CD4-positive, alpha-beta T cell treated with Interferon alpha-2 for 1 hour (primary cell): ENCODE measurements around the gene SERINC3.
"Not testable (repeated sequence)": the region's sequence is repeated elsewhere in the genome, so short reads cannot be mapped to it uniquely, and the experiment has no call there.

Experiments
- DNase-seq, 2 donors: peaks; one replicate each; pipeline ENCODE4 v3.0.0-alpha.2; 2020 to 2022

SERINC3 gene

GRCh38 chr20:44521484-44522481, at the start of gene SERINC3:
Gene SERINC3 (minus strand): TSS chr20:44522070. CDS start chr20:44521951, 119 bp downstream.
- DNase-seq, result peak; percentile 96 to 97

GRCh38 chr20:44571362-44571988, 49.6 kb upstream of the SERINC3 start:
- no peak for DNase-seq

- DNase-seq, result no peak
Observed at GRCh38 chr20:44570367-44570766, 48.5 kb upstream of the SERINC3 start.

GRCh38 chr20:44566811-44567210, 44.9 kb upstream of the SERINC3 start:
- DNase-seq, result no peak

- DNase-seq, result no peak
Observed at GRCh38 chr20:44566018-44566417, 44.1 kb upstream of the SERINC3 start.

- no peak for DNase-seq
Observed at GRCh38 chr20:44561876-44562275, 40.0 kb upstream of the SERINC3 start.

GRCh38 chr20:44560818-44561217, 38.9 kb upstream of the SERINC3 start:
- not testable (repeated sequence) for DNase-seq

GRCh38 chr20:44560229-44560628, 38.4 kb upstream of the SERINC3 start:
- DNase-seq, result no peak

DNA sequence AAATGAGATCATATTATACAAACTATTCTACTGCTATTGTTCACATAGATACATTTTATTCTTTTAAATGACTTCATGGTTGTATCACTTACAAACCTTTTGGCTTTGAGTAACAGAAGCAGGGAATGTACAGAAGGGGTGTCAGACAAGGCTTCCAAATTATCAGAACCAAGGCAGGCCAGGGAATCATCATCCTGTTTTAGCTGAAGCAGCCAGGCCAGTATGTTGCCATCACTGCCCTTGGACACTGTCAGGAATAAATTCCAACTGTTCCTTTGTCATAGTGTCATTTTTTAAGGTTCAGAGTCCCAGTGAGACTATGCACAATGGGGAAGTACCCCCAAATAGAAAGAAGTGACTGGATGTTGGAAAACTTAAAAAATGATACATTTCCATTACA, 37.4 kb upstream of the SERINC3 start:
- no peak for DNase-seq

DNA sequence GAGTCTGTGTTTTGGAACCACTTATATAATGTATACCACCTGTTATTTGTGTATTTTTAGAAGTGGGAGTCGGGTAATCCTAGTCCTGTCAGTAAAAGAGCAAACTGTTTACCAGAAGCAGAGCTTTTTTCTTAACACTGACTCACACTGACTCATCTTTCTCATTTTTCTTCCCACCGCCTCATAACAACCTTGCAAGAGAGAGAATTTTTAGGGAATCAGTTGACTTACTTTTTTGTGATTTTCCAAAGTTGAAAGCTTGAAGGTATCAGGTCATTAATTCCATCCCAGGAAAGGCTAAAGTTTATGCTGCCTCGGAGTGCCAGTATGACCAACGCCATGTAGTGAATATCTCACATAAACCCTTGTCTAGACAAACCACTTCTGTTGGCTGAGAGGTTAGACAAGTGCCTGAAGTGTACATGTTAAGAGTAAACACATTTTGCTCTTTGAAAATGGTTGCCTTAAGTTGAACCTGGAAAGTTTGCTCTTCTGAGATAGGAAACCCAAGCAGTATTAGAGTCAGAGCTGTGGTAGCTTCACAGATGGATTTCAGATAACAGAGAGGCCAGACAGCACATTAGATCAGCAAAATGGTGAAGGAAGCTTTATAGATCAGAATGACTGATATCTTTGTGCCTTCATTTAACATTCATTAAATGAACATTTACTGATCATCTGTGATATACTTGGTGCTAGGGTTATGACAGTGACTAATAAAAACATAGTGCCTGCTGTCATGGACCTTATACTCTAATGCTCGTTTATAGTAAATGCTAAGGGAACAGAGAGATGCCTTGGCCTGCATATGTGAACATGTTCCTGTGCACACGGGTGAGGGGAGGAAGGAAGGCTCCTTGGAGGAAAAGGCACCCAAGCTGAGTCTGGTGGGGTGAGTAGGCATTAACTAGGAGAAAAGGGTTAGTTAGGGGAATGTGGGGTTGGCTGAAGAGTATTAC, 31.4 kb upstream of the SERINC3 start:
- no peak for DNase-seq

GRCh38 chr20:44552568-44552949, 30.7 kb upstream of the SERINC3 start:
- DNase-seq, result no peak

GRCh38 chr20:44552050-44552449, 30.2 kb upstream of the SERINC3 start:
- no peak for DNase-seq

GRCh38 chr20:44549123-44549522, 27.3 kb upstream of the SERINC3 start:
- DNase-seq, result no peak

- DNase-seq, result no peak
Observed at GRCh38 chr20:44547419-44547818, 25.5 kb upstream of the SERINC3 start.

DNA sequence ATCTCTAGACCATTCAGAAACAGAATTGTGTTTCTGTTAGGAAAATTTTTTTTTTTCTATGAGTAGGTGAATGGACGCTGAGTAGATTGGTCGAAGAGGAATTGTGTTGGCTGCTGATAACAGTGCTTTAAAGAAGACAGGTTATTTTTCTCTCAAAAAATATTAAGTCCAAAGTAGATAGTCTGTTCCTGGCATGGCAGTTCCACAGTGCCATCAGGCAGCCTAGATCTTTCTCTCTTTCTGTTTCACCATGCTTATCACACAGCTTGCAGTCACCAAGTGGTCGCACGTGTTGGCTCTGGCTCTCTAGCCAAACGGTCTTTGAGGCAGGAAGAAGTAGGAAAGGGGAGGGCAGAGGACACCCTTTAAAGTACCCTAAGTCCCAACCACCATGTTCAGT, 22.4 kb upstream of the SERINC3 start:
- DNase-seq, result no peak

DNA sequence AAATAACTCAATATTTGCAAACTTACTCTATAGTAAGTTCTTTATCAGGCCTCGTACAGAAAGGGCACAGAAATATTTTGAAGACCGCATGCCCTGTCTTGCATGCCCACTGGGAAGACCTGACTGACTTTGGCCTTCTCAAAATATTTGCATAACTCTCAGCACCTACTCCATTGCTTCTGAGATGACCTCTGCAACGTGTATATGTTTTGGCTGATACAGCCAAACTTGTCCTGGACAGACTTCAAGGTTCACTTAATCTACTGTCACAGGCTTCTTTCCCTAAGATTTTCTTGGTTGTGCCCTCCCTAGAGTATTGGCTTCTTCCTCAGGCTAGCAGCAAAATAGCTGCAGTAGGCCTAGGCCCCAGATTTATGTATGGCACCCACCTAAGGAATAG, 21.5 kb upstream of the SERINC3 start:
- no peak for DNase-seq

- no peak for DNase-seq
Observed at GRCh38 chr20:44542890-44543289, 21.0 kb upstream of the SERINC3 start.

DNA sequence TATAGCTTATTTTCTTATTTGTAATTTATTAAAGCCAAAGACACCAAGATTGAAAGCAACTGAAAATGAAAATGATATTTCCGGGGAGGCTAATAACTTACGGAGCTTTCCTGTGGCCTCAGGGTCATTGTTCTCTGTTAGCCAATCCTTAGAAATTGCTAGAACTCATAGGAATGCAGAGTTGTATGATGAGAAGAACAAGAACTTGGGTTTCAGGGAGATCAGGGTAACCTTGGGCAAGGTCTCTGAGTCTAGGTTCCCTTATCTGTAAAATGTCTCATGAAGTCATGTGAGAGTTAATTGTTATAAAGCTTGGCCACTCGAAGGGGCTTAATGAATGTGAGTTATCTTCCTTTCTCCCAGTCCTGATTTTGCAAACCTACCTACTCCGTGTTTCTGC, 20.1 kb upstream of the SERINC3 start:
- no peak for DNase-seq

DNA sequence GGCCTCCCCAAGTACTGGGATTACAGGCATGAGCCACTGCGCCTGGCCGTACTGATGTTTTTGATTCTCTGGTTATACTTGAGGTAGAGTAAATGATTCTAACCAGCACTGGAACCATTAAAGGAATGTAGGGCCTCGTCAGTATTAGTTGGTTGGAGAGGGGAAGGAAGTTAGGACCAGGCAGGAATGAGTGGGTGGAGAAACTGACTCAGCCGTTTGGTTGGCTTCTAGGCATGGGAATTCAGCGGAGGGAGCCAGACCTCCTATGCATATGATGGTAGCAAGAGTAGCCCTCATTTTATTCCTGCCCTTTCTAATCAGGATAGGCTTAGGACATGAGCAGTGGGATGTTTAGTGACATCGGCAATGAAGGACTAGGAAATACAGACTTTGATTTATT, 19.0 kb upstream of the SERINC3 start:
- DNase-seq, result no peak

GRCh38 chr20:44537993-44538392, 16.1 kb upstream of the SERINC3 start:
- DNase-seq, result no peak

DNA sequence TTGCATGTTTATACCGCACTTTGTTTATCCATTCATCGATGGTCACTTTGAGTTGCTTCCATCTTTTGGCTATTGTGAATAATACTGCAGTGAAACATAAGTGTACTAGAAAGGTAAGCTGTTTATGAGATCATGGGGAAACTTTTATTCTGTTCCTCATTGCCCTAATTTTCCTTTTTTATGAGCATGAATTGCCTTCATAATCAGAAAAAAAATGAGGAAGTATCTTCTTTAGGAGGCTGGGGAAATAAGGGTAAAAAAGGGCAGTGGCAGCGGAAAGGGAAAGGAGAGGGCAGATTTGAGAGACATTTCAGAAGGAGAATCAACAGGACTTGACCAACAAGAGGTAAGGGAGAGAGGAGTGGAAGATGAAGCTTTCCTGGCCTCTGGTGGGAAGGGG, 14.3 kb upstream of the SERINC3 start:
- no peak for DNase-seq

DNA sequence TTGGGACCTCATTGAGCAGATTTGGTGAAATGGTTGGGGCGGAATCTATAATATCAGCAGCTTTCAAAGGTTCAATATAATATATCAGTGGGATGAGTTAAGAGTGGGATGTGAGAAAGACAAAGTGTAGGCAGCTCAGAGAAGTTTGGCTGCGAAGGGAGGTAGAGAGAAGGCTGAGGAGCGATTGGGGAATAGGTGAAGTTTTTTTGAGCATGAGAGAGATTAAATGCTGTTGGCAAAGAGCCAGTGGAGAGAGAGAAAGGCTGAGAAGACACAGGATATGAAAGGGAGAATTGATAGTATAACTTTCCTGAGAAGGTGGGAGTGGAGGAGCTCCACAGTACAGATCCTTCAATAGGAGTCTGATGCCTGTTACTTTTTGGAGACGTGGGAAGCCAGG, 12.1 kb upstream of the SERINC3 start:
- DNase-seq, result no peak

- no peak for DNase-seq
Observed at GRCh38 chr20:44532981-44533331, 11.1 kb upstream of the SERINC3 start.
